NCI-H460 (cell line): ENCODE data around the gene PAPLN. TPM values are rescaled to one million over a fixed set of nuclear protein-coding genes. Genes with fewer than 3 reads are reported as not detected.
A peak's percentile ranks its signal among the peaks of the same experiment; 100 is the strongest.
"Not testable (repeated sequence)": the region's sequence is repeated elsewhere in the genome, so short reads cannot be mapped to it uniquely, and the experiment has no call there.

Experiments
- DNase-seq: peaks from one replicate; pipeline ENCODE4 v3.0.0-alpha.2; 2016; ENCODE audit warnings: low read depth; ENCODE audit errors: extremely low read depth
- polyA plus RNA-seq: library from polyadenylated mRNA; depleted of rRNA; stranded (reverse); fragments of >200 nt; gene quantifications from 2 replicates; pipeline ENCODE4 v1.2.3, GENCODE V29; 2014; cell fraction: nucleus; rRNA removed
- total RNA-seq: library from RNA; depleted of rRNA; stranded (reverse); fragments of >200 nt; shearing (Covaris generic); gene quantifications from 2 replicates; pipeline ENCODE4 v1.2.3, GENCODE V29; 2014; rRNA removed

The PAPLN gene, protein sequence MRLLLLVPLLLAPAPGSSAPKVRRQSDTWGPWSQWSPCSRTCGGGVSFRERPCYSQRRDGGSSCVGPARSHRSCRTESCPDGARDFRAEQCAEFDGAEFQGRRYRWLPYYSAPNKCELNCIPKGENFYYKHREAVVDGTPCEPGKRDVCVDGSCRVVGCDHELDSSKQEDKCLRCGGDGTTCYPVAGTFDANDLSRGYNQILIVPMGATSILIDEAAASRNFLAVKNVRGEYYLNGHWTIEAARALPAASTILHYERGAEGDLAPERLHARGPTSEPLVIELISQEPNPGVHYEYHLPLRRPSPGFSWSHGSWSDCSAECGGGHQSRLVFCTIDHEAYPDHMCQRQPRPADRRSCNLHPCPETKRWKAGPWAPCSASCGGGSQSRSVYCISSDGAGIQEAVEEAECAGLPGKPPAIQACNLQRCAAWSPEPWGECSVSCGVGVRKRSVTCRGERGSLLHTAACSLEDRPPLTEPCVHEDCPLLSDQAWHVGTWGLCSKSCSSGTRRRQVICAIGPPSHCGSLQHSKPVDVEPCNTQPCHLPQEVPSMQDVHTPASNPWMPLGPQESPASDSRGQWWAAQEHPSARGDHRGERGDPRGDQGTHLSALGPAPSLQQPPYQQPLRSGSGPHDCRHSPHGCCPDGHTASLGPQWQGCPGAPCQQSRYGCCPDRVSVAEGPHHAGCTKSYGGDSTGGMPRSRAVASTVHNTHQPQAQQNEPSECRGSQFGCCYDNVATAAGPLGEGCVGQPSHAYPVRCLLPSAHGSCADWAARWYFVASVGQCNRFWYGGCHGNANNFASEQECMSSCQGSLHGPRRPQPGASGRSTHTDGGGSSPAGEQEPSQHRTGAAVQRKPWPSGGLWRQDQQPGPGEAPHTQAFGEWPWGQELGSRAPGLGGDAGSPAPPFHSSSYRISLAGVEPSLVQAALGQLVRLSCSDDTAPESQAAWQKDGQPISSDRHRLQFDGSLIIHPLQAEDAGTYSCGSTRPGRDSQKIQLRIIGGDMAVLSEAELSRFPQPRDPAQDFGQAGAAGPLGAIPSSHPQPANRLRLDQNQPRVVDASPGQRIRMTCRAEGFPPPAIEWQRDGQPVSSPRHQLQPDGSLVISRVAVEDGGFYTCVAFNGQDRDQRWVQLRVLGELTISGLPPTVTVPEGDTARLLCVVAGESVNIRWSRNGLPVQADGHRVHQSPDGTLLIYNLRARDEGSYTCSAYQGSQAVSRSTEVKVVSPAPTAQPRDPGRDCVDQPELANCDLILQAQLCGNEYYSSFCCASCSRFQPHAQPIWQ
- 0.72 and 0.92 TPM in 2 replicates for total RNA-seq
- 6.0 and 8.9 TPM in 2 replicates for polyA plus RNA-seq

DNA sequence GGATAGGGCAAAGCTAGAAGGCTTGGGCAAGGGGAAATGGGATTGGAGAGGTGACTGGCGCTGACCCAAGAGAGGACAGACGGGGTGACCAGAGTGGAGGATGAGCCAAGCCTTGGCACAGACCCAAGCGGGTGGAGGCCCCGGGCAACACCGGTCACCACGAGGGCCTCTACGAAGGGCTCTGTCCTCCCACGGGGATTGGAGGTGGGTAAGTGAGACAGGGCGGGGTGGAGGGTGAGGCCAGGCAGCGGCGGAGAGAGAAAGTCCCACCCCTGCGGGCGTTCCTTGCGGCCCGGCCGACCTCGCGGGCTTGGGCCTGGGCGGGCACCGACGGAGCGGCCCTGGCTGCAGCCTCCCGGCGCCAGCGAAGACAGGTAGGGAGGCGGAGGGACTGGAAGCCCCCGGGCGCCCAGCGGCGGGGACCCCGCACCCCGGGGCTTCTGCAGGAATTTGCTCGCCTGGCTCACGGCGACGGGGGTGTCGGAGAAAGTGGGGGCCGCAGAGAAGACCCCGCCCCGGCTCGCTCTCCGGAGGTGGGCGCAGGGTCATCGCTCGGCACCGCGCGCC is at the start of gene PAPLN:
TSS of gene PAPLN (plus strand) at position 288 of the 567 bp plus-strand sequence. CDS start 2,273 bp downstream, outside the sequence.
- DNase-seq, result peak; percentile 9

DNA sequence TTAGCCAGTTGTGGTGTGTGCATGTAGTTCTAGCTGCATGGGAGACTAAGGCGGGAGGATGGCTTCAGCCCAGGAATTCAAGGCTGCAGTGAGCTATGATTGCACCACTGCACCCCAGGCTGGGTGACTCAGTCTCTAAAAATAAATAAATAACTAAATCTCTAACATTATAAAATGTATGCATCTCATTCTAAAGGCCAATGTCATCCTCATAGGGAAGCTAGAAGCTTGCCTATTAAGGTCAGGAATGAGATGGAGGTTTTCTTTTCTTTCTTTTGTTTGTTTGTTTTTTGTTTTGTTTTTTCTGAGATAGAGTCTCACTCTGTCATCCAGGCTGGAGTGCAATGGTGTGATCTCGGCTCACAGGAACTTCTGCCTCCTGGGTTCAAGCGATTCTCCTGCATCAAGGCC is 48.8 kb upstream of the PAPLN start:
- peak; percentile 36 for DNase-seq

DNA sequence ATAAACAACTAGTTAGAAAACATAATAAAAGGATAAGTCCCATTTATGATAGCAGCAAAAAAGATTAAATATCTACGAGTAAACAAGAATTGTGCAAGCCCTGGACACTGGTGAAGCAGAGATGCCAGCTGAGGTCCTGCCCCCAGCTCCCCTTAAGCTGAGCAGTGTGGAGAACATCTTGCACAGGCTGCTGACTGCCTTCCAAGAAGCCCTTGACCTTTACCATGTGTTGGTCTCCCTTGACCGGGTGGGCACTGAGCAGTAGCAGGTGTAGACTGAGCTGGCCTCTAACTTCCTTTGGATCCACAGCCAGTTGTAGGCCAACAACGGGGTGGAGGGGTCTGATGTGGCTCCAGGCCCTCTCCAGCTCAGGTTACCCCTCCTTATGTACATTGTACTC is 47.7 kb upstream of the PAPLN start:
- DNase-seq, result no peak

DNA sequence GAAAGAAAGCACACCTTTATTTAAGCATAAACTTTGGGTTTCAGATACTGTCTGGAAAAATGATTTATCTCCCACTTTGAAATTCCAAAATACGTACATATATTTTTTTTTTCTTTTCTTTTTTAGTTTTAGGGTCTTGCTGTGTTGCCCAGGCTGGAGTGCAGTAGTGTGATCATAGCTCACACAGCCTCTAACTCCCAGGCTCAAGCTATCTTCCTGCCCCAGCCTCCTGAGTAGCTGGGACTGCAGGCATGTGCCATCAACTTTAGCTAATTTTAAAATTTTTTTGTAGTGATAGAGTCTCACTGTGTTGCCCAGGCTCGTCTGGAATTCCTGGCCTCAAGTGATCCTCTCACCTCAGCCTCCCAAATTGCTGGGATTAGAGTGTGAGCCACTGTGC is 45.9 kb upstream of the PAPLN start:
- no peak for DNase-seq

DNA sequence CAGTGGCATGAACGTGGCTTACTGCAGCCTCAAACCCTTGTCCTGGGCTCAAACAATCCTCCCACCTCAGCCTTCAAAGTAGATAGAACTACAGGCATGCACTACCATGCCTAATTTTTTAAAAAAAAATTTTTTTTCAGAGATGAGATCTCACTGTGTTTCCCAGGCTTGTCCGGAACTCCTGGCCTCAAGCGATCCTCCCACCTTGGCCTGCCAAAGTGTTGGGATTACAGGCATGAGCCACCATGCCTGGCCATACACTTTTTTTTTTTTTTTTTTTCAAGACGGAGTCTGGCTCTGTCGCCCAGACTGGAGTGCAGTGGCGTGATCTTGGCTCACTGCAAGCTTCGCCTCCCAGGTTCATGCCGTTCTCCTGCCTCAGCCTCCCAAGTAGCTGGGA is 43.0 kb upstream of the PAPLN start:
- not testable (repeated sequence) for DNase-seq

DNA sequence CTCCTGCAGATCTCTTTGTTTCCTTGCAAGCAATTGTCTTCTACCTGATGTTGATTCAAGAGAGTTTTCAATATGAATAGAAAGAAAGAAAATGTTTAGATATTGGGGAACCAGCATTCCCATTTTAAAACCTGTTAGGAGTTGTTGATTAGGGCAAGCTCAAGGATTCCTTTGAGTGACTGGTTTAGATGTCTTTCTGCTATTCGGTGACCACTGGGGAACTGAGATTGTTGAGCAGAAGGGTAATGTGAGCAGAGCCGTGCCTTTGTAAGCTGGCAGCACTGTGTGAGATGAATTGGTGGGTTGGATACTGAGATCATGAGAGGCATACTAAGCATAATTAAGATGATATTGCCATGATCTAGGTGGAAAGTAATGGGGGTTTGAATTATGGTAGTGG is 39.1 kb upstream of the PAPLN start:
- no peak for DNase-seq

DNA sequence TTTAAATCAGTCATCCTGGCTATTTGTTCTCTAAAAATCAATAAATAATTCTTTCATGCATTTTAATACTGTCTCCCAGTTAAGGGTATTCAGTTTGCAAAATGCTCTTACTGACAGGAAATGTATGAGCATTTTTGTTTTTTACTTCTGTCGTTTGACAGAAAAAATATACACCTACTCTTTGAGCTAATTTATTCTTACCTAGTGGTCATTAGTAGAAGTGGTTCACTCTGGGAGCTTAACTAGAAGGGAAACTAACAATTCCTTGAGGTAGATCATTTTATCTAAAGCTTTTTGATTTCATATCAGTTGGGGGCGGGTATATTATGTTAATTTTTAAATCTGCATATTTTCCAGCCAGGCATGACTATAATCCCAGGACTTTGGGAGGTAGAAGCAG is 33.8 kb upstream of the PAPLN start:
- no peak for DNase-seq

DNA sequence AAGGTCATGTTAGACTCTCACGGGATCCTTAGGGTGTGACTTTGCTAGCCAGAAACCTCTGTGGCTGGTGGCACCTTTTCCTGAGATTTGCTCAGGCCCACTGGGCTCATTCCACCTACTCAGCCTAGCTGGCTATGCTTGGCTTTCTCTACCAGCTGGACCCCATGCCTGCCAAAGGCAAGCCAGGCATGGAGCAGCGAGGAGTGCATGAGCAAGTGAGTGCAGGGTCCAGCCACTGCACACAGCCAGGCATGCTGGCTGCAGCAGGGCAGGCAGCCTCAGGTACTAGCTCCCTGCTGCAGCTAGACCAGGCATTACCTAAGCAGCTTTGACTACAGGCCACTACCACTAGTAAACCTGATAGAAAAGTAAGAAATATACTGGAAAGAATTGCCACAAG is 29.7 kb upstream of the PAPLN start:
- no peak for DNase-seq

DNA sequence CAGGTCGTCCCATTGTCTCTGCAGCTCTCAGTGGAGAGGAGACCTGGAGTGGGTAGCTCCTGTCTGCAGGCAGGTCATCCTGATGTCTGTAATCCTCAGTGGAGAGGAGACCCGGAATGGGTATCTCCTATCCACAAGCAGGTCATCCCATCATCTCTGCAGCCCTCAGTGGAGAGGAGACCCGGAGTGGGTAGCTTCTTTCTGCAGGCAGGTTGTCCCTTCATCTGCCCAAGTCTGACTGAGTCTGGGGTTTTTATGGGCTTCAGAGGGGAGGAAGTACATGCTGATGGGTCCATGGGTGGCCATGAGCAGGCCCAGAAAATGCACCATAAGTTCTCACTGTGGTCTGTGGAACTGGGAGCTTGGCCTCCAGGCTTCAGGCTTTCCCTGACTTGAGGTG is 28.9 kb upstream of the PAPLN start:
- DNase-seq, result no peak

DNA sequence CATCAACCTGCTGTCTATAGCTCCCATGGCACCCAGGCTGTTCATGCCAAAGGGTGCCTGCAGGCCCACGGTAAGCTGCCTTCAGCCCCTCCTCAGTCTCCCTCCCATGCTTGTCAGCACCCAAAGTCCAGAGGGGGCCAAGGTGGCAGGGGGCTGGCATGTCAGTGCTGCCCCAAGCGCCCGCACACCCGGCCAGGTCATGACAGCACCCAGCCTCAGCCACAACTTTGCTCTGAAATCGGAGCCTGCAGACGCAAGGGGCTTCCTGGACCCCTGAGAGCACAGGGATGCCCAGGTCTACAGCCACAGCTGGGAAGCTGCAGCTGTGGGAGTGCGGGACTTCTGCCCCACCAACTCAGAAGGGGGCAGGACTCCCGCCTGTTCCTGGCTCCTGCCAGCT is 28.5 kb upstream of the PAPLN start:
- no peak for DNase-seq

DNA sequence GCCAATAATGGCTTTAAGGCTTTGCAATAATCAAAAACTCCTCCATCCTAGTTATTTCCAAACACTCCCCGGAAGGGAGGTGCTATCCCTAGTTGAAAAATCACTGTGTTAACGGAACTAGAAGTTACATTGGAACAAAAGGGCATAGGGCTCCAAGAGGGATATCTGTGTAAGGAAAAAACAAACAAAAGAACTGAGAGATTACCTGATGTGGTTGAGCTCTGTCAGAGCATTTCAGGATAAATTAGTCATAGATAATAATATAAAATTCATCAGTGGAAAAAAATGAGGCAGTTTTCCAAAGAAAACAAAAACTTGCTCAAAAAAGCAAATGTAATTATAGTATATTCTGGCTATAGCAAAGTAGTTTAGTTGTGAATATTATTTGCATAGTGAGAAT is 27.4 kb upstream of the PAPLN start:
- DNase-seq, result no peak

DNA sequence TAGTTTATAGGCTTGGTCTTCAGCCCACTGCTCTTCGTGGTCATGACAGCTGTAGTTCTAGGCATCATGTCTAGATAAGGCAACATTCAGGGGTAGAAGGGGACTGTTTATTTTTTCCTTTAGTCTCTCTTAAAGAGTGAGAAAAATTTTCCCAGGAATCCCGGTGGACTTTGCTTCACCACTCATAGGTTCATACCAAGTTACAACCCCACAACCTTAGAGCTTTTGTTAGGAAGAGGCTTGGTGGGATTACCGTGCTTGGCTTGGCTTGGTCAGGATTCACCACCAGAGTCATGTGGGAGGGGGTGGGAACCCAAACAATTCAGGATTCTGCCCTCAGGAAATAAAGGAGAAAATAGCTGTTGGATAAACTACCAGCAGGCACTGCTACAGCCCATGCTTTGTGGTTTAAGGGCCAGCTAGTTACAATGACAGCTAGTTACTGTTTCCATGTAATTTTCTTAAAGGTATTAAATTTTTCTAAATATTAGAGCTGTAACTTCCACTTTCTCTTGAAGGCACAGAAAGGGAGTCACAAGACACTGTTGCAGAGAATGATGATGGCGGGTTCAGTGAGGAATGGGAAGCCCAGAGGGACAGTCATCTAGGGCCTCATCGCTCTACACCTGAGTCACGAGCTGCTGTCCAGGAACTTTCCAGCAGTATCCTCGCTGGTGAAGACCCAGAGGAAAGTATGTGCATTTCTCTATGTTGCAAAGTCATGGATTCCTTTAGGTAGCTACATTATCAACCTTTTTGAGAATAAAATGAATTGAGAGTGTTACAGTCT is 25.9 kb upstream of the PAPLN start:
- no peak for DNase-seq

DNA sequence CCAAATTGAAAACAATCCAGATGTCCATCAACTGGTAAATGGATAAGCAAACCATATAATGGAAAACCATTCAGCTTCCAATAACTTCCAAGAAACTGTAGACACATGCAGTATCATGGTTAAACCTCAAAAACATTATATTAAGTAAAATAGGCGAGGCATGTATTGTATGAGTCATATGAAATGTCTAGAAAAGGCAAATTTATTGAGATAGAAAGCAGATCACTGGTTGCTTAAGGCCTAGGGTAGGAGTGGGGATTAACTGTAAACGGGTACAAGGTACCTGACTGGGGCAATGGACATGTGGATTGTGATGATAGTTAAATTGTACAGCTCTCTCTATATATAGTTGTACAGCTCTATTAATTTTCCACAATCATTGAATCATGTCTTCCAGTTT is 21.3 kb upstream of the PAPLN start:
- no peak for DNase-seq

DNA sequence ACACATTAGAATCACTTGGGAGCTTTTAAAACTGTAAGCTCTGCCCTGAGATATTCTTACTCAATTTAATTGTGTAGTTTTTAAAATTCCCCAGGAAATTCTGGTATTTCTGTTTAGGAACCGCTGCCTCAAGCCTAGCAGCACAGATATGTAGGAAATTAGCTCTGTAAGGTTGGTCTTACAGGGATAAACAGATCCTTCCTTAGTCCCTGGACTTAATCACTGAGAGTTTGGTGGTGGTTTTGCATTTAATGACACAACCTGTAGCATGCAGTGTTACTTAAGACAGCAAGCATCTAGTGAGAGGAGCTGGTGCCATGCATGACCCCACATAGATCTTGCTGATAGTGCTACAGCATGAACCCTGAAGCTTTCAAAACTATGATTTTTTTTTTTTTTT is 19.9 kb upstream of the PAPLN start:
- DNase-seq, result no peak

DNA sequence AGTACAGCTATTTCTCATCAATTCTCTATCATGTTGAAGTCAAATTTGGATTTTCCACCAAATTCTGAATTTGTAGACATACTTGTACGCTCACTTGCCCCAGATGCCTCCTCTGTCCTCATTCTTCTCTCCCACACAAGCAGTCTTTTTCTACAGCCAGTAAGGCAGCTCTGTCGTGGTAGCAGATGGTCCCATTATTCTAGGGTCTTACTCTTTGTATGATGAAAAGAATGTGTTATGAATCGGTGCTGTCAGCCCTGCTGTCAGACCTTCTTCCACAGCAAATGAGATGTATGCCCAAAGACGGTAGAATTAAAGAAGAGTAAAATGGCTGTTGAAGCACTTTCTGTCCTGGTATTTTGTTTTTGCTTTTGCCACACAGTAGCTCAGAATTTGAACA is 17.2 kb upstream of the PAPLN start:
- DNase-seq, result no peak

DNA sequence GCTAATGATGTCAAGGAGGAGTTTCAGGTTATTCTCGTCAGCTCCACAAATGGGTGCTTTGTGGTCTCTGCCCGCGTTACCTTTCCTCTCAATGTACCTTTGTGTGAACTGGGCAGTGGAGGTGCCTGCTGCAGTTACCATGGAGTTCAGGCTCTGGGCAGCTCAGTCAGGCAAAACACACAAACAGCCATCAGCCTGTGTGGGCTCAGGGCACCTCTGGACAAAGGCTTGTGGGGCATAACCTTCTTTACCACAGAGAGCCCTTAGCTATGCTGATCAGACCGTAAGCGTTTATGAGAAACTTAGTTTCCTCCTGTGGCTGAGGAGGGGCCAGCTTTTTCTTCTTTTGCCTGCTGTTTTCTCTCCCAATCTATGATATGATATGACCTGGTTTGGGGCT is 16.7 kb upstream of the PAPLN start:
- DNase-seq, result no peak

DNA sequence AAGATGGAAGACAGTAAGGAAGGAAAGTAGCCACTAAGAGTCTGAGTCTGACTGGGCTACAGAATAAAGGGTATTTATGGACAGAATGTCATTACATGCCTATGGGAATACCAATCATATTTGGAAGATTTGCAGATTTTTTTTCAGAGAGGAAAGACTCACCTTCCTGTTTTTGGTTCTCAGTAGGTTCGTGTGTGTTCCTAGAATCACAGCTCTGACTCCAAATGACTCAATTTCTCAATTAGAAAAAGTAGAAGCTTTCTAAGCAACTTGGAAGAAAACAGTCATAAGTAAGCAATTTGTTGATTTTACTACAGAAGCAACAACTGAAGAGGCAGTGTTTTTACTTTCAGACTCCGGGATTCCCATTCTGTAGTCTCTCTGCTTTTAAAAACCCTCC is 15.4 kb upstream of the PAPLN start:
- no peak for DNase-seq

DNA sequence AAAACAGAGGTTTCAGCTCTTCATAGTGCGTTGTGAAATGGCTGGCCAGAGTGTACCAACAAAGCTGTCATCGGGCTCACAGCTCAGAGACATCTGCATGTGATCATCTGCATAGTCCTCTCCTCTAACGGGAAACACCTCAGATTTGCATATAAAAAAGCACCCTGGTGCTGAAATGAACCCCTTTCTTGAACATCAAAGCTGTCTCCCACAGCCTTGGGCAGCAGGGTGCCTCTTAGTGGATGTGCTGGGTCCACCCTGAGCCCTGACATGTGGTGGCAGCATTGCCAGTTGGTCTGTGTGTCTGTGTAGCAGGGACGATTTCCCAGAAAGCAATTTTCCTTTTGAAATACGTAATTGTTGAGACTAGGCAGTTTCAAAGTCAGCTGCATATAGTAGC is 14.3 kb upstream of the PAPLN start:
- no peak for DNase-seq

DNA sequence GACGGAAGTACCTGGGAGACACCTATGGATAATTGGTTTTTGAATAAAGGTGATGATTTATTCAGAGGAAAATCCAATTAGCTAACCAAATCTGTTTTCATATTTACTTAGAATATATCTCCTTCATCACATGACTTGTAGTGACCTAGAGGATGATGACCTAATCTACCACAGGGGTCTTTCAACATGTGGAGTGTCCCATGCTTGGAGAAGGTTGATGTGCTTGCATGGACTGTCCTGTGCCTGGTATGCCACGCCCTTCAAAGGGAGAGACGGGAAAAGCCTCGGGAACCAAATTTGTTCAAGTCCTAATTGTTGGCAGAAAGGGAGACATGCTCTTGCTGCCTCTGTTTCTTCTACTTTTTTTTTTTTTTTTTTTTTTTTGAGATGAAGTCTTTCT is 11.8 kb upstream of the PAPLN start:
- no peak for DNase-seq
